C4-2B (cell line): Measurements from ENCODE around the gene WRAP73.

Source experiments
- CTCF ChIP-seq: fragments of 450-650 bp; conservative IDR thresholded peaks from 2 replicates; pipeline ENCODE4 v1.5.1; 2017; ENCODE audit warnings: mild to moderate bottlenecking
- ZFX ChIP-seq: fragments of 450-650 bp; IDR thresholded peaks from 2 replicates; pipeline ENCODE4 v1.6.1; 2017

- TF ChIP-seq CTCF (no peak), ZFX (no peak)
Observed at GRCh38 chr1:3604468-3604974, 45.4 kb downstream of the WRAP73 start.
